Brain microvascular endothelial cell (primary cell): ENCODE results near the gene TEAD1.
A peak's percentile ranks its signal among the peaks of the same experiment; 100 is the strongest.

Experiments used
- DNase-seq: peaks from one replicate; pipeline ENCODE4 v3.0.0-alpha.2; 2020
- H3K27ac ChIP-seq: fragments of 250-450 bp; sonication (Bioruptor Pico); 2 replicates; pipeline ENCODE4 v1.5.1; 2020; ENCODE audit warnings: mild to moderate bottlenecking, moderate library complexity
- H3K27me3 ChIP-seq: fragments of 250-450 bp; sonication (Bioruptor Pico); replicated peaks from 2 replicates; pipeline ENCODE4 v1.5.1; 2020; ENCODE audit warnings: mild to moderate bottlenecking
- H3K36me3 ChIP-seq: fragments of 250-450 bp; sonication (Bioruptor Pico); replicated peaks from 2 replicates; pipeline ENCODE4 v1.5.1; 2020; ENCODE audit warnings: mild to moderate bottlenecking
- H3K4me3 ChIP-seq: 2 replicates; pipeline ENCODE4 v1.5.1; 2011; ENCODE audit warnings: low read depth, mild to moderate bottlenecking, control low read depth, low read length, moderate library complexity
- CTCF ChIP-seq: IDR thresholded peaks from 2 replicates; pipeline ENCODE4 v1.5.1; 2011; ENCODE audit warnings: low read depth, mild to moderate bottlenecking, moderate library complexity, low read length, control low read depth, inconsistent platforms; ENCODE audit errors: missing control alignments
- in situ Hi-C: cut with HindIII; loops from 2 replicates; pipeline ENCODE4 v1.10.0; 2017; ENCODE audit warnings: low sequenced_read_pairs, low pct_ligation_motif_present

Gene TEAD1

GRCh38 chr11:12917822-12918221 is 243.6 kb downstream of the TEAD1 start:
- H3K4me3 ChIP-seq: no peak overlapping the region
- H3K27me3 ChIP-seq: no peaks in the 10 kb centered on the region
- in situ Hi-C loops: no loop called here
- peaks cover 11% of the 10 kb centered on the region for H3K36me3 ChIP-seq
- TF ChIP-seq CTCF: no peak
- no peak for DNase-seq
- no peak overlapping the region for H3K27ac ChIP-seq

- Histone ChIP-seq H3K36me3 (peaks cover 11% of the 10 kb centered on the region), H3K27me3 (no peaks in the 10 kb centered on the region), H3K27ac (no peak overlapping the region), H3K4me3 (no peak overlapping the region)
- DNase-seq: no peak
- in situ Hi-C loops: no loop called here
- no peak for TF ChIP-seq CTCF
Observed at GRCh38 chr11:12918667-12919066, 244.4 kb downstream of the TEAD1 start.

- in situ Hi-C loops: no loop called here
Observed at GRCh38 chr11:12922418-12922817, 248.2 kb downstream of the TEAD1 start.

GRCh38 chr11:12922980-12923507 is 248.8 kb downstream of the TEAD1 start:
- Histone ChIP-seq H3K27ac (no peak overlapping the region), H3K4me3 (no peak overlapping the region), H3K36me3 (peaks cover 18% of the 10 kb centered on the region), H3K27me3 (no peaks in the 10 kb centered on the region)
- in situ Hi-C loops: no loop called here
- no peak for TF ChIP-seq CTCF
- DNase-seq: peak; percentile 27

More at GRCh38 chr11:12922418-12922817, 248.2 kb downstream of the TEAD1 start:
- Histone ChIP-seq H3K36me3 (peaks cover 18% of the 10 kb centered on the region), H3K27me3 (no peaks in the 10 kb centered on the region), H3K4me3 (no peak overlapping the region), H3K27ac (no peak overlapping the region)
- DNase-seq: no peak
- no peak for TF ChIP-seq CTCF

- TF ChIP-seq CTCF: no peak
- Histone ChIP-seq H3K4me3 (no peak overlapping the region), H3K27me3 (no peaks in the 10 kb centered on the region), H3K27ac (no peak overlapping the region), H3K36me3 (peaks cover 18% of the 10 kb centered on the region)
- no peak for DNase-seq
- in situ Hi-C loops: no loop called here
Observed at GRCh38 chr11:12924650-12925049, 250.4 kb downstream of the TEAD1 start.

GRCh38 chr11:12925520-12925919 is 251.3 kb downstream of the TEAD1 start:
- Histone ChIP-seq H3K27ac (no peak overlapping the region), H3K36me3 (peaks cover 19% of the 10 kb centered on the region), H3K4me3 (no peak overlapping the region), H3K27me3 (no peaks in the 10 kb centered on the region)
- no peak for TF ChIP-seq CTCF
- DNase-seq: no peak
- in situ Hi-C loops: no loop called here
